Skeletal muscle tissue (tissue), 4 donors: ENCODE measurements around the gene CELA3A. TPM values are rescaled to one million over a fixed set of nuclear protein-coding genes. Genes with fewer than 3 reads are reported as not detected.
"Not testable (repeated sequence)": the region's sequence is repeated elsewhere in the genome, so short reads cannot be mapped to it uniquely, and the experiment has no call there.

Experiments
- H3K27ac ChIP-seq: one replicate; pipeline ENCODE4 v1.7.0; 2013; ENCODE audit warnings: mild to moderate bottlenecking, low read depth, low read length, inconsistent platforms
- H3K27me3 ChIP-seq, 3 donors: one replicate each; pipeline ENCODE4 v1.7.0; 2013; ENCODE audit warnings: low read length in 3 of 3; ENCODE audit not compliant: control insufficient read depth in 3 of 3, insufficient read depth in 3 of 3
- H3K36me3 ChIP-seq, 3 donors: one replicate each; pipeline ENCODE4 v1.7.0; 2013; ENCODE audit warnings: low read length in 3 of 3; ENCODE audit not compliant: control insufficient read depth in 3 of 3, insufficient read depth in 3 of 3
- H3K4me1 ChIP-seq, 3 donors: one replicate each; pipeline ENCODE4 v1.7.0; 2013; ENCODE audit warnings: low read length in 3 of 3, mild to moderate bottlenecking in 3 of 3; ENCODE audit not compliant: control insufficient read depth in 3 of 3, insufficient read depth in 3 of 3
- H3K4me3 ChIP-seq, 3 donors: one replicate each; pipeline ENCODE4 v1.7.0; 2013; ENCODE audit warnings: low read length in 3 of 3
- H3K9ac ChIP-seq, 3 donors: one replicate each; pipeline ENCODE4 v1.7.0; 2013; ENCODE audit warnings: low read length in 3 of 3, mild to moderate bottlenecking in 3 of 3, moderate library complexity in 2 of 3, low read depth in 1 of 3
- H3K9me3 ChIP-seq, 3 donors: one replicate each; pipeline ENCODE4 v1.7.0; 2013; ENCODE audit warnings: low read length in 3 of 3; ENCODE audit not compliant: control insufficient read depth in 3 of 3
- total RNA-seq: library from RNA; depleted of rRNA; stranded (reverse); fragments of >200 nt; gene quantifications from one replicate; pipeline ENCODE4 v1.2.3, GENCODE V29; 2014
- donor health status: Osteomylitis.

CELA3A gene
- total RNA-seq, 1 donor from 2014 or later, result not detected

GRCh38 chr1:21998624-21999294 is 2.7 kb upstream of the CELA3A start:
- H3K27ac ChIP-seq, H3K9me3 ChIP-seq, H3K27me3 ChIP-seq, H3K4me1 ChIP-seq, H3K9ac ChIP-seq, H3K36me3 ChIP-seq, H3K4me3 ChIP-seq: not testable (repeated sequence)

DNA sequence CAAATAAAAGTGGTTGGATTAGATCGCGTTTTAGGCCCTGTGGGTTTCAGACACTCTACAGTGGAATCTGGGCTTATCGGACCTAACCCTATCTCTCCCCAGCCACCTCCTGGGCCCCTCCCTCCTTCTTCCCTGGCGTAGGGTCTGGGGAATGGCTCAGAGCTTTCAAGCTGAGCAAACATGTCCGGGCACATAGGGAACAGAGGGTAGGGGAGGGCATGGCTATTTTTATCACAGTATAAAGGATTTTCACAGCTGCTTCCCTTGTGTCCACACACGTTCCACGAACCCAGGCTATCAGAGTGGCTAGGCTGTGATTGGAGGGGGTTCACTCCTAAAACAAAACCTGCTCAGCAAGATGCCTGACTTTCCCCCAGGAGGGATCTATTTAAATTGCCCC is 1.8 kb upstream of the CELA3A start:
- H3K27me3 ChIP-seq, H3K27ac ChIP-seq, H3K4me1 ChIP-seq, H3K9ac ChIP-seq, H3K4me3 ChIP-seq, H3K36me3 ChIP-seq, H3K9me3 ChIP-seq: not testable (repeated sequence)

DNA sequence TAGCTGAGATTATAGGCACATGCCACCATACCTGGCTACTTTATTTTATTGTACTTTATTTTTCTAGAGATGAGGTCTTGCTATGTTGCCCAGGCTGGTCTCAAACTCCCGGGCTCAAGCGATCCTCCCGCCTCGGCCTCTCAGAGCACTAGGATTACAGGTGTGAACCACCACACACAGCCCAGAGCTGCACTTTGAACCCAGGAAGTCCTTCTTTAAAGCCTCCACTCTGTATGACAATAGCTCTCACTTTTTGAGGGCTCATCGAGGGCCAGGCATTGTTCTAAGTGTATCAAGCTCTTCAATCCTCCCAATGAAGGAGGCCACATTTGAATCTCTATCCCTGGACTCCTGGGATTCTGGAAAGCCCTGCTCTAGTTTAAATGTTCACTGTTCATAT is 1.0 kb downstream of the CELA3A start:
- H3K27ac ChIP-seq, H3K4me1 ChIP-seq, H3K4me3 ChIP-seq, H3K9me3 ChIP-seq, H3K27me3 ChIP-seq, H3K9ac ChIP-seq, H3K36me3 ChIP-seq: not testable (repeated sequence)

- not testable (repeated sequence) for H3K4me1 ChIP-seq, H3K9ac ChIP-seq, H3K27ac ChIP-seq, H3K27me3 ChIP-seq, H3K36me3 ChIP-seq, H3K4me3 ChIP-seq, H3K9me3 ChIP-seq
Measured at GRCh38 chr1:22002875-22003274, 1.4 kb downstream of the CELA3A start.

- not testable (repeated sequence) for H3K27me3 ChIP-seq, H3K4me1 ChIP-seq, H3K27ac ChIP-seq, H3K4me3 ChIP-seq, H3K9ac ChIP-seq, H3K9me3 ChIP-seq, H3K36me3 ChIP-seq
Measured at GRCh38 chr1:22003959-22004358, 2.5 kb downstream of the CELA3A start.

- not testable (repeated sequence) for H3K36me3 ChIP-seq, H3K4me1 ChIP-seq, H3K27me3 ChIP-seq, H3K9me3 ChIP-seq, H3K9ac ChIP-seq, H3K27ac ChIP-seq, H3K4me3 ChIP-seq
Measured at GRCh38 chr1:22005261-22006149, 4.0 kb downstream of the CELA3A start.

DNA sequence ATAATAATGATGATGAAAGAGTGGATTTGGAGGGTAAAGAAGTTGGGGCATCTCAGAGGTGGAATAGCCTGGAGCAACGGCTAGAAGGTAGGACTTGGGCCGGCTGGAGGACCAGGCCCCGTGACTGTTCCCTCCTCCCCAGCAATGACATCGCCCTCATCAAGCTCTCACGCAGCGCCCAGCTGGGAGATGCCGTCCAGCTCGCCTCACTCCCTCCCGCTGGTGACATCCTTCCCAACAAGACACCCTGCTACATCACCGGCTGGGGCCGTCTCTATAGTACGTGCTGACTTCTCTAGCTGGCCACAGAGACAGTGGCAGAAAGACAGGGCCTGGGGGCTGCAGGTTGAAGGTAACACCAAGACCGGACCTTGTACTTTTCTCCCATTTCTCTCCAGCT is 5.3 kb downstream of the CELA3A start:
- not testable (repeated sequence) for H3K27me3 ChIP-seq, H3K27ac ChIP-seq, H3K4me3 ChIP-seq, H3K9me3 ChIP-seq, H3K4me1 ChIP-seq, H3K36me3 ChIP-seq, H3K9ac ChIP-seq

DNA sequence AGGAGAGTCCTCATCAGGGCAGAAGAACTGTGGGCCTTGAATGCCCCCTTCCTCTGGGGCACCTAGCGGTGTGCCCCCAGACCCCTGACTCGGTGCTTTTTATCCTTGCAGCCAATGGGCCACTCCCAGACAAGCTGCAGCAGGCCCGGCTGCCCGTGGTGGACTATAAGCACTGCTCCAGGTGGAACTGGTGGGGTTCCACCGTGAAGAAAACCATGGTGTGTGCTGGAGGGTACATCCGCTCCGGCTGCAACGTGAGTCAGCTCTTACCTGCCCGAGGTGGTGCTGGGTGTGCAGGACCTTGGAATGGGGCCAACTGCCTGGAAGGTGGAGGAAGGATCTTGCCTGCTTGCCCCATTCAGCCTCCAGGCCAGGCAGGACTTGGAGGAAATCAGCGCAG is 5.8 kb downstream of the CELA3A start:
- H3K4me1 ChIP-seq, H3K9ac ChIP-seq, H3K36me3 ChIP-seq, H3K9me3 ChIP-seq, H3K27me3 ChIP-seq, H3K27ac ChIP-seq, H3K4me3 ChIP-seq: not testable (repeated sequence)

GRCh38 chr1:22009566-22009965 is 8.1 kb downstream of the CELA3A start:
- not testable (repeated sequence) for H3K27me3 ChIP-seq, H3K9ac ChIP-seq, H3K36me3 ChIP-seq, H3K27ac ChIP-seq, H3K9me3 ChIP-seq, H3K4me3 ChIP-seq, H3K4me1 ChIP-seq

GRCh38 chr1:22012752-22013151 is 11.3 kb downstream of the CELA3A start:
- H3K9ac ChIP-seq, H3K9me3 ChIP-seq, H3K4me3 ChIP-seq, H3K4me1 ChIP-seq, H3K27ac ChIP-seq, H3K36me3 ChIP-seq, H3K27me3 ChIP-seq: not testable (repeated sequence)
